PFSK-1 (cell line): ENCODE measurements around the gene GNAI3.
A peak's percentile ranks its signal among the peaks of the same experiment; 100 is the strongest.

Source experiments
- FOXP2 ChIP-seq: optimal IDR thresholded peaks from 2 replicates; pipeline ENCODE3; 2011; ENCODE audit warnings: borderline replicate concordance, control low read depth, inconsistent platforms; ENCODE audit not compliant: insufficient read depth; ENCODE audit errors: extremely low read length, extremely low read depth
- POLR2AphosphoS5 ChIP-seq: IDR thresholded peaks from 2 replicates; pipeline ENCODE4 v1.6.1; 2012; ENCODE audit warnings: low read depth, mild to moderate bottlenecking, control low read depth, low read length, moderate library complexity
- SIN3A ChIP-seq: IDR thresholded peaks from 2 replicates; pipeline ENCODE4 v1.6.1; 2012; ENCODE audit warnings: mild to moderate bottlenecking, low read length, moderate library complexity, borderline replicate concordance; ENCODE audit not compliant: insufficient read depth
- TAF1 ChIP-seq: IDR thresholded peaks from 2 replicates; pipeline ENCODE4 v1.6.1; 2012; ENCODE audit warnings: low read length, control low read depth, borderline replicate concordance; ENCODE audit not compliant: insufficient read depth
- TF ChIP-seq, protein P1 (sequence below), 2 experiments: IDR thresholded peaks; 2 replicates each; pipeline versions ENCODE4 v1.6.1 to v1.8.0; 2011 to 2012; ENCODE audit warnings: low read depth in 2 of 2, low read length in 2 of 2, control low read depth in 1 of 2, inconsistent platforms in 1 of 2, mild to moderate bottlenecking in 1 of 2, moderate library complexity in 1 of 2; ENCODE audit not compliant: insufficient read depth in 1 of 2

Gene GNAI3

DNA sequence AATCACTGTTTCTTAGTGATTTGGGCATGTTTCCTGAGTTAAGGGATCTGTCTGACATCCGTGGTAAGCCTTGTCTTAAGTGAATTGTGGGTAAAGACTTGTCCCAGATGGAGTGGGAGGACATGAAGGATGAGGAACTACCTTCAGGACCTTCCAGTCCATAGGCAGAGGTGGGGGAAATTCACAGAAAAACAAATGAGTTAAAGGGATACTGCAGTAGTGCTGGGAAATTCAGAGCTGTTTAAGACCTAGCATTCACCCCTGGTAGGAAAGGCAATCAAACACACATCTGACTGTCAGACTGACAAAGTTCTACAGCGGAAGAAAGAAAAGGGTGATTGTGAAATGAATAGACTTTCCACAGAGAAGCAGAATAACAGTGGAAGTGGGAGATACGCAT is 68.0 kb downstream of the GNAI3 start:
- TF ChIP-seq SIN3A (no peak), POLR2AphosphoS5 (no peak), TAF1 (no peak), FOXP2 (no peak)
- TF ChIP-seq, protein P1, sequence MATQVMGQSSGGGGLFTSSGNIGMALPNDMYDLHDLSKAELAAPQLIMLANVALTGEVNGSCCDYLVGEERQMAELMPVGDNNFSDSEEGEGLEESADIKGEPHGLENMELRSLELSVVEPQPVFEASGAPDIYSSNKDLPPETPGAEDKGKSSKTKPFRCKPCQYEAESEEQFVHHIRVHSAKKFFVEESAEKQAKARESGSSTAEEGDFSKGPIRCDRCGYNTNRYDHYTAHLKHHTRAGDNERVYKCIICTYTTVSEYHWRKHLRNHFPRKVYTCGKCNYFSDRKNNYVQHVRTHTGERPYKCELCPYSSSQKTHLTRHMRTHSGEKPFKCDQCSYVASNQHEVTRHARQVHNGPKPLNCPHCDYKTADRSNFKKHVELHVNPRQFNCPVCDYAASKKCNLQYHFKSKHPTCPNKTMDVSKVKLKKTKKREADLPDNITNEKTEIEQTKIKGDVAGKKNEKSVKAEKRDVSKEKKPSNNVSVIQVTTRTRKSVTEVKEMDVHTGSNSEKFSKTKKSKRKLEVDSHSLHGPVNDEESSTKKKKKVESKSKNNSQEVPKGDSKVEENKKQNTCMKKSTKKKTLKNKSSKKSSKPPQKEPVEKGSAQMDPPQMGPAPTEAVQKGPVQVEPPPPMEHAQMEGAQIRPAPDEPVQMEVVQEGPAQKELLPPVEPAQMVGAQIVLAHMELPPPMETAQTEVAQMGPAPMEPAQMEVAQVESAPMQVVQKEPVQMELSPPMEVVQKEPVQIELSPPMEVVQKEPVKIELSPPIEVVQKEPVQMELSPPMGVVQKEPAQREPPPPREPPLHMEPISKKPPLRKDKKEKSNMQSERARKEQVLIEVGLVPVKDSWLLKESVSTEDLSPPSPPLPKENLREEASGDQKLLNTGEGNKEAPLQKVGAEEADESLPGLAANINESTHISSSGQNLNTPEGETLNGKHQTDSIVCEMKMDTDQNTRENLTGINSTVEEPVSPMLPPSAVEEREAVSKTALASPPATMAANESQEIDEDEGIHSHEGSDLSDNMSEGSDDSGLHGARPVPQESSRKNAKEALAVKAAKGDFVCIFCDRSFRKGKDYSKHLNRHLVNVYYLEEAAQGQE (IDR thresholded peaks at IDR 0.05; ENCODE audit: insufficient read depth in 1 of 2, low read depth in 2 of 2, low read length in 2 of 2) = no peak

DNA sequence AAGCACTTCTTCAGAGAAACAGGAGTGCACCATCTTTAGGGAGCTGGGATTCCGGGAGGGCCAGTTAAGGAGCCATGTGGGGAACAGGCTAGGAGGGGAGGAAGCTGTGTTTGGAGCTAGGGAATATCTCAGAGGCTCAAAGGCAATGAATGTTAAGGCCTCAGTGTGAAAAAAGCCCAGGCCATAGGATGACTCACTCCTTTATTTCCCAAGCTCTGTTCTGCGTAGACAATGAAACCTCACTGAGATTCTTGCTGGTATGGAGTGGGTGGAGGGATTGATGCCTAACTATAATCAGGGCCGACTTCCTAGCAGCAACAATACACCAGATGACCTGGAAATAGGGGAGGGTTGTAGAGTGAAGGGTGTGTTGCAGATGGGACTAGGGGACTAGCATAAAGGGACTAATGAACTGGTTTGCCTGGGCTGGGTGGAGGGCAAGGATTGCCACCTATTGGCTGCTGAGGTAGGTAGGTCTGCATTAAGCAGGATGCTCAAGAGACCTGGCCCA is 68.9 kb downstream of the GNAI3 start:
- TF ChIP-seq POLR2AphosphoS5 = no peak
- TF ChIP-seq, protein P1 (IDR thresholded peaks at IDR 0.05; ENCODE audit: insufficient read depth in 1 of 2, low read depth in 2 of 2, low read length in 2 of 2) = no peak
- TF ChIP-seq FOXP2 = no peak
- no peak for TF ChIP-seq TAF1
- TF ChIP-seq SIN3A = no peak

DNA sequence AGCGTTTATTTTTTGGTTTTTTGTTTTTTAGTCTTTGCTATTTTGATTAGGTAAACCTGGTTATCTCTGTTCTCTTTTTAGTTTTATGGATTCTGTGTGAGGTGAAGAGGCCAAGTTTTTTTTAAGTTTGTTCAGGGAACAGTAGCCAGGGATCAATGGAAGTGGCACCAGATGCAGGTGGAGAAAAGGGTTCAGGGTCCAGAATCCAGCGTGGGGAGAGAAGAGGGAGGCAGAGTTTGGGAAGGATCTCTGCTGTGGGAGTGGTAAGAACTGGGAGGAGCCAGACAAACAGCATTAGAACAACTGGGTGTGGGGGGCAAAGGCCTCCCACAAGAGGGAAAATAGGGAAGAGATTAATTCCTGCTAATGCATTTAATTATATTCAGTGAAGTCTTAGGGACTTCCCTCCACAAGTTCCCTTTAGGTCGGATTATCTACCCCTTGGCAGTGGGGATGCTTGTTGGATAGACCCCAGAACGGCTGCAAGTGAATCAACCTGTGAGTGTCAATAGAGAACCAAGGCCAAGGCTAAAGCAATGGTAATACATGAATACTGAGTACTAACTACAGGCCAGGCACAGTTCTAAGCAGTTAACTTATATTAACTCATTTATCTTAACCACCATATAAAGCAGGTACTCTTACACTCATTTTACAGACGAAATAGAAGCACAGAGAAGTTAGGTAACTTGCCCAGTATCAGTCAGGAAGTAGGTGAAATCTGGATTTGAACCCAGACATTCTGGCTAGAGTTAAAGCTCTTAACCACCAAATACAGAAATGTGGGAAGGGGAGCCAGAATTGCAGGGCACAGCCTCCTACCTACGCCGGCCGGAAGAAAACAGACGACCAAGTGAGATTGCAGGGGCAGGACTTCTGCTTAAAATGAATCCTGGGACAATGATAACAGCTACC is 70.5 kb downstream of the GNAI3 start:
- TF ChIP-seq POLR2AphosphoS5 (no peak), TAF1 (no peak), SIN3A (no peak), FOXP2 (no peak)
- TF ChIP-seq, protein P1 (IDR thresholded peaks at IDR 0.05; ENCODE audit: insufficient read depth in 1 of 2, low read depth in 2 of 2, low read length in 2 of 2) = no peak

DNA sequence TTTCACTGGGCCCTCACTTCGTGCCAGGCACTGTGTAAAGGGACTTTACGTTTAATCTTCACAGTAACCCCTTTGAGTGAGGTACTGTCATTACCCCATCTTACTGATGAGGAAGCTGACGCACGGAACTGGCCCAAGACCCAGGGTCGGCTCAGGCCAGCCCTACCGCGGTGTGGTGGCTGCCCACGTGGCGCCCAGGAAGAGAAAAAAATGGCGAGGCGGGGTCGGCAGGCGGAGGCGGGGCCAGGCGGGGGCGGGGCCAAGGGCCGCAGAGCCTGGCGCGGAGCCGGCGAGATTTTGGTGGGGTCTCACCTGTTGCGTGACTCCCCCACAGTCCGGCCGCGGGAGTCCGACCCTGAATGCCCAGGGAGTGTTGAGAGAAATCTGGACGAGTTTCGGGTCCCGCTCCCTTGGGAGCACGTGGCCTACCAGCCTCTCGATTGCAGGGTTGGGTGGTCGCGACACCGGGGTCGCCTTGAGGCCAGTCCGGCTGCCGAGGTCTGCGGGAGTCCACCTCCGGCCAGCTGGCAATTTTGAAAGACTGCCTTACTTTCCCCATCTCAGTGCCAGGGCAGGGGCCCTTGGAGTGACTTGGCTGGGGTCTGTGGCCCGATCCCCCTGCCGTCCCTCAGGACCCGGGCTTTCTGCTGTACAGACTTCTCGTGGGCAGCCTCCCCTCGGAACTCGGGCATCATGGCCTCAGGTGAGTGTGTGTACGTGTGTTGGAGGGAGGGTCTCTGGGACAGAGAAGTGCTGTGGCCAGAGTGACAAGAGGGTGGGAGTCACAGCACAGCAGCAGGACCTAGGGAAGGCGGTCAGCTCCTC is 71.4 kb downstream of the GNAI3 start, which contains the start of the genes AMPD2 and GNAT2:
Gene AMPD2, plus strand, starts transcription at position 262 of the 825 bp plus-strand sequence. CDS start 1,339 bp downstream, outside the sequence.
Gene GNAT2, minus strand, starts transcription at position 41 of the 825 bp plus-strand sequence. CDS start 6,746 bp downstream, outside the sequence.
- peak; percentile 46 for TF ChIP-seq FOXP2
- peak; percentile 84; the same call in 1 of the 2 replicates for TF ChIP-seq SIN3A
- TF ChIP-seq TAF1 = peak; percentile 77; the same call in 1 of the 2 replicates
- TF ChIP-seq POLR2AphosphoS5 = peak; percentile 84
- TF ChIP-seq, protein P1 (IDR thresholded peaks at IDR 0.05; ENCODE audit: insufficient read depth in 1 of 2, low read depth in 2 of 2, low read length in 2 of 2) = peak in 1 of 2 experiments; percentile 59; a peak in 2 of 4 replicates
